CD4-positive, alpha-beta T cell treated with Interleukin-6 at 100 ng/mL for 8 hours (primary cell): ENCODE measurements around the gene EFNB2.

ENCODE experiments used
- DNase-seq: peaks from one replicate; pipeline ENCODE4 v3.0.0-alpha.2; 2020; ENCODE audit warnings: mixed read lengths, low spot score

The EFNB2 gene

GRCh38 chr13:106500445-106500844, 35.0 kb downstream of the EFNB2 start:
- no peak for DNase-seq

GRCh38 chr13:106499896-106500295, 35.6 kb downstream of the EFNB2 start:
- no peak for DNase-seq

- DNase-seq: no peak
Observed at GRCh38 chr13:106499113-106499512, 36.3 kb downstream of the EFNB2 start.

- DNase-seq: no peak
Observed at GRCh38 chr13:106498571-106498970, 36.9 kb downstream of the EFNB2 start.

GRCh38 chr13:106498158-106498557, 37.3 kb downstream of the EFNB2 start:
- no peak for DNase-seq

- no peak for DNase-seq
Observed at GRCh38 chr13:106497079-106497478, 38.4 kb downstream of the EFNB2 start.

- no peak for DNase-seq
Observed at GRCh38 chr13:106496072-106496997, 39.1 kb downstream of the EFNB2 start.

- DNase-seq: no peak
Observed at GRCh38 chr13:106494936-106495335, 40.5 kb downstream of the EFNB2 start.

- no peak for DNase-seq
Observed at GRCh38 chr13:106494506-106494905, 41.0 kb downstream of the EFNB2 start.

GRCh38 chr13:106493533-106494220, 41.8 kb downstream of the EFNB2 start:
- DNase-seq: no peak

GRCh38 chr13:106492588-106493475, 42.6 kb downstream of the EFNB2 start:
- no peak for DNase-seq

- DNase-seq: no peak
Observed at GRCh38 chr13:106491928-106492587, 43.4 kb downstream of the EFNB2 start.

GRCh38 chr13:106491463-106491862, 44.0 kb downstream of the EFNB2 start:
- no peak for DNase-seq

- no peak for DNase-seq
Observed at GRCh38 chr13:106490569-106491321, 44.7 kb downstream of the EFNB2 start.

- no peak for DNase-seq
Observed at GRCh38 chr13:106489849-106490568, 45.5 kb downstream of the EFNB2 start.

GRCh38 chr13:106488686-106489085, 46.8 kb downstream of the EFNB2 start:
- DNase-seq: no peak

- DNase-seq: no peak
Observed at GRCh38 chr13:106488076-106488475, 47.4 kb downstream of the EFNB2 start.

- DNase-seq: no peak
Observed at GRCh38 chr13:106487129-106487528, 48.3 kb downstream of the EFNB2 start.

- no peak for DNase-seq
Observed at GRCh38 chr13:106486287-106486686, 49.2 kb downstream of the EFNB2 start.

GRCh38 chr13:106484537-106485193, 50.8 kb downstream of the EFNB2 start:
- no peak for DNase-seq
